AG09319 (cell line): ENCODE results near the gene ATG16L2.

Source experiments
- DNase-seq: peaks from one replicate; pipeline ENCODE4 v3.0.0-alpha.2; 2010; ENCODE audit warnings: low read depth; ENCODE audit errors: extremely low read depth
- TF ChIP-seq, protein P1 (sequence below): IDR thresholded peaks from 2 replicates; pipeline ENCODE4 v1.5.1; 2011; ENCODE audit warnings: low read depth, mild to moderate bottlenecking, inconsistent platforms, low read length, moderate library complexity

ATG16L2 gene, protein sequence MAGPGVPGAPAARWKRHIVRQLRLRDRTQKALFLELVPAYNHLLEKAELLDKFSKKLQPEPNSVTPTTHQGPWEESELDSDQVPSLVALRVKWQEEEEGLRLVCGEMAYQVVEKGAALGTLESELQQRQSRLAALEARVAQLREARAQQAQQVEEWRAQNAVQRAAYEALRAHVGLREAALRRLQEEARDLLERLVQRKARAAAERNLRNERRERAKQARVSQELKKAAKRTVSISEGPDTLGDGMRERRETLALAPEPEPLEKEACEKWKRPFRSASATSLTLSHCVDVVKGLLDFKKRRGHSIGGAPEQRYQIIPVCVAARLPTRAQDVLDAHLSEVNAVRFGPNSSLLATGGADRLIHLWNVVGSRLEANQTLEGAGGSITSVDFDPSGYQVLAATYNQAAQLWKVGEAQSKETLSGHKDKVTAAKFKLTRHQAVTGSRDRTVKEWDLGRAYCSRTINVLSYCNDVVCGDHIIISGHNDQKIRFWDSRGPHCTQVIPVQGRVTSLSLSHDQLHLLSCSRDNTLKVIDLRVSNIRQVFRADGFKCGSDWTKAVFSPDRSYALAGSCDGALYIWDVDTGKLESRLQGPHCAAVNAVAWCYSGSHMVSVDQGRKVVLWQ

DNA sequence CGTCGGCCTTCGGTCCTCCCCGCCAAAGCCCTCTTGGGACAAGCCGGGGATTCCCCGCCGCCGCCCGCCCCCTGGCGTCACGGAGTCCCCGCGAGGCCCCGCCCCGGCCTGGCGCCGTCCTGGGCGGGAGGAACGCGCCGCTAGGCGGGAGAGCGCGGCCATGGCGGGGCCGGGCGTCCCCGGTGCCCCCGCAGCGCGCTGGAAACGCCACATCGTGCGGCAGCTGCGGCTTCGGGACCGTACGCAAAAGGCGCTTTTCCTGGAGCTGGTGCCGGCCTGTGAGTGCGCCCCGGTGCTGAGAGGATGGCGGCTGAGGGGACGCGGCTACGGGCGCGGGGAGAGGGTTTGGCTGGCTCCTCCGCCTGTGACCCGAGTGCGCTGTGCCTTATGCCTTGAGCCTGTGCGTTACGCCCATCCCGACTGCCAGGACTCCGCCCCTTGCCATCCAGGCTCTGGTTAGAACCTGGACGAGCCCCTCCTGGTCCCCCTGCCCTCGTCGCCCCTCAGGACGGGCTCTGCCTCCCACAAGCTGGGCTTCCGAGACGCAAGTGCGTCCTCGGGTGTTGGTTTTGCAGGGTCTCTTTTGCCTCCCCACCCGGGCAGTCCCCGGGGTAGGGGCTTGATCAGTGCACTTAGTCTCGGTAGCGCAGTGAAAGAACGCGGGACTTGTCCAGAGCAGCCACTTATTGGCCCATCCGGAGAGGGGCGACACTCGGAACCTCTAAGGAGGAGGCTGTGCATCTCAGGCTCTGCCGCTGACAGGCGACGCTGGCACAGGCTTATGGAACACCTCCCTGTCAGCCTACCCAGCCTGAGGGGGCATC lies at the start of gene ATG16L2:
TSS of gene ATG16L2 (plus strand) at position 126 of the 824 bp plus-strand sequence. CDS start at position 161, 35 bp downstream.
- TF ChIP-seq, protein P1, sequence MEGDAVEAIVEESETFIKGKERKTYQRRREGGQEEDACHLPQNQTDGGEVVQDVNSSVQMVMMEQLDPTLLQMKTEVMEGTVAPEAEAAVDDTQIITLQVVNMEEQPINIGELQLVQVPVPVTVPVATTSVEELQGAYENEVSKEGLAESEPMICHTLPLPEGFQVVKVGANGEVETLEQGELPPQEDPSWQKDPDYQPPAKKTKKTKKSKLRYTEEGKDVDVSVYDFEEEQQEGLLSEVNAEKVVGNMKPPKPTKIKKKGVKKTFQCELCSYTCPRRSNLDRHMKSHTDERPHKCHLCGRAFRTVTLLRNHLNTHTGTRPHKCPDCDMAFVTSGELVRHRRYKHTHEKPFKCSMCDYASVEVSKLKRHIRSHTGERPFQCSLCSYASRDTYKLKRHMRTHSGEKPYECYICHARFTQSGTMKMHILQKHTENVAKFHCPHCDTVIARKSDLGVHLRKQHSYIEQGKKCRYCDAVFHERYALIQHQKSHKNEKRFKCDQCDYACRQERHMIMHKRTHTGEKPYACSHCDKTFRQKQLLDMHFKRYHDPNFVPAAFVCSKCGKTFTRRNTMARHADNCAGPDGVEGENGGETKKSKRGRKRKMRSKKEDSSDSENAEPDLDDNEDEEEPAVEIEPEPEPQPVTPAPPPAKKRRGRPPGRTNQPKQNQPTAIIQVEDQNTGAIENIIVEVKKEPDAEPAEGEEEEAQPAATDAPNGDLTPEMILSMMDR, result no peak; the same call in none of the 2 replicates
- DNase-seq, result peak; percentile 59

DNA sequence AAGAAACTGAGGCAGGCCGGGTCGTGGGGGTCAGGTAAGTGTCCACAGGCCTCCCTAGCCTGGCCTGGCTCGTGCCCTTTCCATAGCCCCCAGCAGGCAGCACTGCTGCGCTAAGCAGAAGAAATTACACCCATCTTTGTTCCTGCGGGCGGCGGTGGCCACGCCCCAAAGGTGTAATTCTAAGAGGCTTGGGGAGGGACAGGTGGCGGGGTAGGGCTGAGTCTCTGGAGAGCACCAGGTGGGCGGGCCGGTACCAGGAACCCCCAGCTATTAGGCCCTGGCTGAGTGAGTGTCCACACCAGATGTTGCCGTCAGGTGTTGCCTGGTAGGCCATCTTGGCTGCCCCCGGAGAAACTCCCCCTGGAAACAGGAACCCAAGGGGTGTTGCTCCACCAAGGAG lies 49.7 kb upstream of the ATG16L2 start:
- TF ChIP-seq, protein P1, result no peak
- no peak for DNase-seq

DNA sequence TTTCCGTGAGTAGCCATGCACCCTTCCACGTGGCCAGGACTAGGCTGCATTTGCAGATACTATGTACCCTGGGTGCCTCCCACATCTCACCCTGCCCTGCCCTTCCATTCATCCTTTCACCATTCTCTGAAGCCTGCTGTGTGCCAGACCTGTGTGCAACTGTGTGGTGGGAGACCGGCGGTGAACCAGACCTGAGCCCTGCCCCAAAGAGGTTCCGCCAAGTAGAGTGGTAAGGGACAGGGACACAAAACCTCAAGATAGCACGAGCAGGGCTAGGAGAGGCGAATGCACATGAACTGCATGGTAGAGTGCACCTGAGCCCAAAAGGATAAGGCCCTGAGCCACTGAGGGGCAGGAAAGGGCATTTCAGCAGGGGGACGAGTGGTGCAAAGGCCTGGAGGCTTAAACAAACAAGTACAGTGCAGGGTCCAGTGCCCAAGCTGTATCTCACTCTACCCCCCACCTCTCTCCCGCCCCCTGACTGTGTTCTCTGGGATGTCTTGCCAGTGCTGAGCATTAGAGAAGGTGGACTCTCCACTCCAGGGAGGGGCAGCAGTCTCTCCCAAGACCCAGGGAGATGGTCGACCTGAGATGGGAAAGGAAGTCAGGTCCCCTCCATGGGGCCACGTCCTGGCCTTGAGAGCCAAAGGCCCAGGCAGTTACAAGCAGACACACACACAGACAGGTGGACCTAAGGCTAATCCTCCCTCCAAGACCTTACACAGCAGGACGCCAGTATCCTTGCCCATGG lies 47.9 kb upstream of the ATG16L2 start:
- TF ChIP-seq, protein P1, result no peak
- no peak for DNase-seq

DNA sequence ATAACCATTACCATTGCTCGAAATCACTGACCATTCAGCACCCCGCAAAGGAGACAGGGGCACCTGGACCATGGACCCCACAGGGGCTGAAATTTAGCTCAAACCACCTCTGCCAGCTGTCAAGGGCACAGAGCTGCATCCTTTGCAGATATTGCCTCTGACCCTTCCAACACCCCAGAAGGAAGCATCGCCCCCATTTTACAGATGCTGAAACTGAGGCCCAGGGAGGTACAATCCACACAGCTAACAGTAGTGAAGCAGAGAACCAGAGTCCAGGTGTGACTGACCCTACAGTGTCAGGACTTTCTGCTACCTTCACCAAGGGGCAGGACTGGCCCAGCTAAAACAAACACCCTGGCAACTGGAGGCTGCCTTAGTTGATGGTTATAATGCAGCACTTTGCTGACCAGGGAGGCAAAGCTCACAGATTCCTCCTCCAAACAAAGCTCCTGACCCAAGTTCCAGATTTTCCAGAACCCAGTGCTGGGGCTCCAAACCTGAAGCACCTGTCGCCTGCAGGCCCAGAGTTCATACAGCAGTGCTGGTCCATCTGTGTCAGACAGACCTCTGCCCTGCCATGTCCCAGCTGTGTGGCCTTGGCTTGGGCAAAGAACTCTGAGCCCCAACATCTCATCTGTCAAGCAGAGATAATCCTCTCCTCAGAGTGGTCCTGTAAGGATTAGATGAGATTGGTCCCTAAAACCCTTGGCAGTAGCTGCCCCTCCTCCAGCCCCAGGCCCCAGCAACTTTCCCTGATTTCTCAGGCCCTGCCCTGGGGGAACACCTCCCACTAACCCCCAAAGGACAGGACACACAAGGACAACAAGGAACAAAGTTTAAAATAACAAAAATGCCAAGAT lies 46.8 kb upstream of the ATG16L2 start:
- TF ChIP-seq, protein P1, result no peak
- DNase-seq, result no peak

DNA sequence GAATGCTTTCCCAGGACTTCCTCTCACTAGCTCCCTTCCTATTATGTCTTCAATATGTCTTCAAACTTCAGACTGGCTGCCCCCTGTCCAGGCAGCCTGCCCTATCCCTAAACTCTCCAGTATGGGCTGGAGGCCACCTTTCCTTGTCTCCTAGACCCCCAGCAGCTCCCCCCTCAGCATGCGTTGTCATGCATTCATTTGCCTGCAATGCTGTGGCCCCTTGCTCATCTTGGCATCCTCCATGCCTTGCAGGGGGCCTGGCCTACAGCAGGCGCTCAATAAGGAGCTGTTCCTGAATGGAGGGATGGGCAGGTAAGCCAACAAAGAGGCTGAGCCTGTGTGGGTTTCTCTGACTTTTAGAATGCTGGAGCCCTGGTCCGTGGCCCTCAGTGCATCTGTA lies 45.6 kb upstream of the ATG16L2 start:
- no peak for DNase-seq
- TF ChIP-seq, protein P1, result no peak

DNA sequence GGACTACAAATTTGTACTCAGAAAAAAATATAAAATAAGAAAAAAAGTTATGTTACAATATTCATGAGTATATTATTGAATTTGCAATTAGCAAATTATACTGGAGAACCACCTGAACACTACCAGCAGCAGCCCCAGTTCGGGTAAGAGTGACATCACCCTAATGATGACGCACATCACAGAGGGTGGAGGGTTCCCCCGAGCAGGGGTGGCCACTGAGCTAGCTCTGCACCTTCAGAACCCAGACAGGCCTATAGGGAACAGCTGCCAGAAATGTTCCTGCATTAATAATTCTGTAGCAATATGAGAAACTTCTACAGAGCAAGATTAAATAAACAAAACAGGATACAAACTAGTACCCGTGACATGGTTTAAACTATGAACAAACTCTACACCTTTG lies 44.5 kb upstream of the ATG16L2 start:
- TF ChIP-seq, protein P1, result no peak

More for the DNA sequence above, 44.5 kb upstream of the ATG16L2 start:
- DNase-seq, result no peak
